ENCODE results near the gene OR52K2. TPM values are rescaled to one million over a fixed set of nuclear protein-coding genes. Genes with fewer than 3 reads are reported as not detected.

OR52K2 gene
- total and polyA plus RNA-seq, 9 of the 15 experiments (the other 6 are each of a cell fraction or from before 2014, with no cell fraction given) = not detected

GRCh38 chr11:4430051-4430450 lies 19.0 kb upstream of the OR52K2 start:
- Histone ChIP-seq H3K36me3 (ENCODE audit: control insufficient read depth, insufficient read depth, low read length) (no peaks in the 10 kb centered on the region), H3K9ac (ENCODE audit: insufficient read depth in 1 of 2, low read depth in 2 of 2, low read length in 2 of 2) (no peak overlapping the region), H4K20me1 (replicated peaks; ENCODE audit: control insufficient read depth, insufficient read depth, low read length) (no peaks in the 10 kb centered on the region), H3K27ac (ENCODE audit: extremely low read depth, low read depth, low read length) (no peak overlapping the region), H3K9me1 (ENCODE audit: control insufficient read depth, insufficient read depth, low read length) (no peaks in the 10 kb centered on the region), H3K9me3 (replicated peaks; ENCODE audit: control insufficient read depth, insufficient read depth, low read depth, low read length) (no peaks in the 10 kb centered on the region), H3K27me3 (ENCODE audit: control insufficient read depth in 2 of 2, insufficient read depth in 2 of 2, low read length in 2 of 2) (peaks cover 0 to 10% of the 10 kb centered on the region in 2 experiments; a peak in 3 of 5 replicates), H3K4me3 (no peak overlapping the region), H2AFZ (ENCODE audit: low read depth, low read length) (no peak overlapping the region), H3K79me2 (ENCODE audit: control insufficient read depth, insufficient read depth, low read length) (no peaks in the 10 kb centered on the region), H3K4me2 (ENCODE audit: insufficient read depth, low read length) (no peak overlapping the region), H3K4me1 (replicated peaks in 1 of 2; ENCODE audit: control insufficient read depth in 2 of 2, insufficient read depth in 2 of 2, low read length in 2 of 2) (no peaks in the 10 kb centered on the region)
- ChIA-PET CTCF (ENCODE audit: low intra/inter-chr PET ratio) (no interaction called here), POLR2A (no interaction called here)
- no TSS peak for BruUV-seq (replicated peaks)
- ATAC-seq = no peak
- intact Hi-C loops (cut with micrococcal nuclease) = no loop called here
- FAIRE-seq = no peak
- WGBS (ENCODE audit: insufficient coverage, low coverage, missing lambda C conversion rate) = 0% methylated on average over 4 of the region's 4 CpGs
- in situ Hi-C loops (cut with MboI) = no loop called here
- no peak for DNase-seq (ENCODE audit: extremely low read depth in 1 of 4, low spot score in 3 of 4)
- TF ChIP-seq PREB (CRISPR knock-in tag; IDR thresholded peaks at IDR 0.05) (no peak), ZSCAN32 (CRISPR knock-in tag; IDR thresholded peaks at IDR 0.05) (no peak), NBN (IDR thresholded peaks at IDR 0.05; ENCODE audit: low read depth) (no peak), PRPF4 (IDR thresholded peaks at IDR 0.05; ENCODE audit: insufficient read depth, low read depth, low read length, poor library complexity, severe bottlenecking) (no peak), XRCC5 (IDR thresholded peaks at IDR 0.05; ENCODE audit: low read depth, low read length) (no peak), POLR2H (tag; IDR thresholded peaks at IDR 0.05; ENCODE audit: low read depth) (no peak), SREBF2 (CRISPR knock-in tag; IDR thresholded peaks at IDR 0.05) (no peak), STAT6 (CRISPR knock-in tag; IDR thresholded peaks at IDR 0.05) (no peak)

Measured in K562 (cell line).